Measurements from ENCODE around the gene CMIP. TPM values are rescaled to one million over a fixed set of nuclear protein-coding genes. Genes with fewer than 3 reads are reported as not detected.

CMIP gene
- total and polyA plus RNA-seq, 10 of the 15 experiments (the other 5 are each of a cell fraction or from before 2014, with no cell fraction given): 1.2 to 43.2 (median 4.4) TPM

DNA sequence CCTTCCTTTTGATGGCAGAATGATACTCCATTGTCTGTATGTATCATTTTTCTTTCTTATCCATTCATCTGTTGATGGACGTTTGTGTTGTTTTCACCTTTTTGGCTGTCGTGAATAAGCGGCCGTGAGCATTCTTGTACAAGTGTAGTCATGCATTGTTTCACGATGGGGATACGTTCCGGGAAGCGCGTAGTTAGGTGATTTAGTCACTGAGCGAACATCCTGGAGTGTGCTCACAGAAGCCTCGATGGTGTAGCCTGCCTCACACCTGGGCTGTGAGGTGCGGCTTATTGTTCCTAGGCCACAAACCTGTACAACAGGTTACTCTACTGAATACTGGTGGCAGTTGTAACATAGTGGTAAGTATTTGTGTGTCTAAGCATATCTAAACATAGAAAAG is 136.5 kb downstream of the CMIP start (continued):
- TF ChIP-seq, protein P1, sequence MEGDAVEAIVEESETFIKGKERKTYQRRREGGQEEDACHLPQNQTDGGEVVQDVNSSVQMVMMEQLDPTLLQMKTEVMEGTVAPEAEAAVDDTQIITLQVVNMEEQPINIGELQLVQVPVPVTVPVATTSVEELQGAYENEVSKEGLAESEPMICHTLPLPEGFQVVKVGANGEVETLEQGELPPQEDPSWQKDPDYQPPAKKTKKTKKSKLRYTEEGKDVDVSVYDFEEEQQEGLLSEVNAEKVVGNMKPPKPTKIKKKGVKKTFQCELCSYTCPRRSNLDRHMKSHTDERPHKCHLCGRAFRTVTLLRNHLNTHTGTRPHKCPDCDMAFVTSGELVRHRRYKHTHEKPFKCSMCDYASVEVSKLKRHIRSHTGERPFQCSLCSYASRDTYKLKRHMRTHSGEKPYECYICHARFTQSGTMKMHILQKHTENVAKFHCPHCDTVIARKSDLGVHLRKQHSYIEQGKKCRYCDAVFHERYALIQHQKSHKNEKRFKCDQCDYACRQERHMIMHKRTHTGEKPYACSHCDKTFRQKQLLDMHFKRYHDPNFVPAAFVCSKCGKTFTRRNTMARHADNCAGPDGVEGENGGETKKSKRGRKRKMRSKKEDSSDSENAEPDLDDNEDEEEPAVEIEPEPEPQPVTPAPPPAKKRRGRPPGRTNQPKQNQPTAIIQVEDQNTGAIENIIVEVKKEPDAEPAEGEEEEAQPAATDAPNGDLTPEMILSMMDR (IDR thresholded peaks at IDR 0.05 in 2 of 3, conservative IDR thresholded peaks at IDR 0.05 in 1 of 3; ENCODE audit: control insufficient read depth in 2 of 3, extremely low read depth in 1 of 3, insufficient read depth in 1 of 3, low read depth in 3 of 3, low read length in 3 of 3): no peak
- TF ChIP-seq NR2C1 (IDR thresholded peaks at IDR 0.05): no peak
- TF ChIP-seq CHD2 (IDR thresholded peaks at IDR 0.05; ENCODE audit: borderline replicate concordance, low read depth, low read length): no peak
- TF ChIP-seq SMC3 (IDR thresholded peaks at IDR 0.05; ENCODE audit: borderline replicate concordance, low read length): no peak
- no peak for TF ChIP-seq SMAD1 (IDR thresholded peaks at IDR 0.05; ENCODE audit: low read depth, partially characterized antibody)
- TF ChIP-seq BHLHE40 (IDR thresholded peaks at IDR 0.05; ENCODE audit: borderline replicate concordance in 1 of 2, low read depth in 2 of 2, low read length in 1 of 2): no peak
- TF ChIP-seq, protein P2, sequence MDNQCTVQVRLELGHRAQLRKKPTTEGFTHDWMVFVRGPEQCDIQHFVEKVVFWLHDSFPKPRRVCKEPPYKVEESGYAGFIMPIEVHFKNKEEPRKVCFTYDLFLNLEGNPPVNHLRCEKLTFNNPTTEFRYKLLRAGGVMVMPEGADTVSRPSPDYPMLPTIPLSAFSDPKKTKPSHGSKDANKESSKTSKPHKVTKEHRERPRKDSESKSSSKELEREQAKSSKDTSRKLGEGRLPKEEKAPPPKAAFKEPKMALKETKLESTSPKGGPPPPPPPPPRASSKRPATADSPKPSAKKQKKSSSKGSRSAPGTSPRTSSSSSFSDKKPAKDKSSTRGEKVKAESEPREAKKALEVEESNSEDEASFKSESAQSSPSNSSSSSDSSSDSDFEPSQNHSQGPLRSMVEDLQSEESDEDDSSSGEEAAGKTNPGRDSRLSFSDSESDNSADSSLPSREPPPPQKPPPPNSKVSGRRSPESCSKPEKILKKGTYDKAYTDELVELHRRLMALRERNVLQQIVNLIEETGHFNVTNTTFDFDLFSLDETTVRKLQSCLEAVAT (IDR thresholded peaks at IDR 0.05): no peak
- TF ChIP-seq NFIC (IDR thresholded peaks at IDR 0.05; ENCODE audit: low read depth, low read length): no peak
- TF ChIP-seq NFYB (IDR thresholded peaks at IDR 0.05; ENCODE audit: insufficient read depth, low read depth, low read length): no peak

Measured in GM12878 (cell line).